Measurements from ENCODE around the gene SNUPN. TPM values are rescaled to one million over a fixed set of nuclear protein-coding genes. Genes with fewer than 3 reads are reported as not detected.

SNUPN gene
- total and polyA plus RNA-seq, 2 of the 4 experiments (the other 2 are of a cell fraction), result 23.8 to 24.1 TPM

- H4K5ac ChIP-seq (ENCODE audit: low read depth, low read length), result no peak overlapping the region
- WGBS, 2 experiments (ENCODE audit: extremely low coverage in 2 of 2, insufficient read length in 1 of 2), result 90% methylated on average over 4 of the region's 8 CpGs; no CpG with 5 or more reads in 1 of the 2 experiments
- no peak overlapping the region for H2BK120ac ChIP-seq (ENCODE audit: low read depth, low read length)
- peaks cover 31% of the 10 kb centered on the region for H3K9me1 ChIP-seq (ENCODE audit: insufficient read depth, low read length)
- no peak overlapping the region for H3K4ac ChIP-seq (ENCODE audit: low read depth, low read length)
- no TSS peak for BruUV-seq (replicated peaks)
- peak overlapping the region; percentile 34 for H2AFZ ChIP-seq (replicated peaks; ENCODE audit: low read length, poor library complexity)
- intact Hi-C loops (cut with micrococcal nuclease), result loop anchor here (5.0 to 10.0 kb wide), 2 partner anchors 50 to 97 kb away; partner anchors contain the start of genes PTPN9 and SNUPN
- H2BK15ac ChIP-seq (ENCODE audit: low read depth, low read length), result no peak overlapping the region
- no peak overlapping the region; the same call in 1 of the 2 replicates for H2AK5ac ChIP-seq (ENCODE audit: low read depth, low read length)
- CTCF ChIA-PET, result no interaction called here
- ATAC-seq (ENCODE audit: low read depth) (no peak), DNase-seq (no peak)
- in situ Hi-C loops (cut with MboI; ENCODE audit: low sequenced_read_pairs), result no loop called here
- no peak overlapping the region for H3K4me3 ChIP-seq (ENCODE audit: insufficient read depth, low read depth, low read length)
- H3K56ac ChIP-seq (ENCODE audit: extremely low read depth, insufficient read depth, low read length), result no peak overlapping the region
- H3K4me1 ChIP-seq (ENCODE audit: control insufficient read depth, insufficient read depth, low read length), result peaks cover 26% of the 10 kb centered on the region
- no peak overlapping the region for H2AK9ac ChIP-seq (replicated peaks; ENCODE audit: low read depth, low read length, poor library complexity)
- peaks cover 21% of the 10 kb centered on the region for H4K20me1 ChIP-seq (ENCODE audit: insufficient read depth, low read length)
- no peak overlapping the region for H3K18ac ChIP-seq (ENCODE audit: low read depth, low read length)
- H2BK5ac ChIP-seq (ENCODE audit: low read depth, low read length, poor library complexity, severe bottlenecking), result no peak overlapping the region
- no peaks in the 10 kb centered on the region for H3K27me3 ChIP-seq (ENCODE audit: control insufficient read depth, insufficient read depth, low read length)
- H3K14ac ChIP-seq (replicated peaks; ENCODE audit: low read depth, low read length), result no peak overlapping the region
- H4K91ac ChIP-seq (ENCODE audit: insufficient read depth, low read depth, low read length), result no peak overlapping the region
- H3K27ac ChIP-seq (ENCODE audit: insufficient read depth, low read length), result no peak overlapping the region
- peaks cover 5% of the 10 kb centered on the region; the same call in 1 of the 2 replicates for H3K36me3 ChIP-seq (ENCODE audit: control insufficient read depth, insufficient read depth, low read length)
- no peak overlapping the region for H4K8ac ChIP-seq (ENCODE audit: low read depth in 2 of 2, low read length in 2 of 2)
- POLR2A ChIA-PET (ENCODE audit: unreplicated experiment), result no interaction called here
- H3K23ac ChIP-seq (ENCODE audit: low read depth, low read length), result no peak overlapping the region
- dilution Hi-C loops (cut with HindIII; ENCODE audit: low sequenced_read_pairs, unreplicated experiment), result no loop called here
- TF ChIP-seq MAZ (IDR thresholded peaks at IDR 0.05; ENCODE audit: borderline replicate concordance, low read depth, low read length), result no peak
- 0 out of 2 replicates have a peak, but pooled peaks have one; percentile 15 for TF ChIP-seq POLR2A (IDR thresholded peaks at IDR 0.05; ENCODE audit: low read depth, low read length)
- no peak overlapping the region for H2BK20ac ChIP-seq (ENCODE audit: low read depth, low read length)
- no peak overlapping the region for H3K9ac ChIP-seq (ENCODE audit: low read depth, low read length)
- H3K79me1 ChIP-seq (ENCODE audit: low read depth in 1 of 2, low read length in 2 of 2), result peaks cover 0 to 48% of the 10 kb centered on the region in 2 experiments
- H3K9me3 ChIP-seq (ENCODE audit: control insufficient read depth, insufficient read depth, low read length), result no peaks in the 10 kb centered on the region
- no peak overlapping the region for H3K4me2 ChIP-seq (ENCODE audit: low read depth, low read length)
These were observed 48.8 kb upstream of the SNUPN start for GRCh38 chr15:75674366-75674765.
